H9 (cell line): ENCODE results near the gene SLC23A2. TPM values are rescaled to one million over a fixed set of nuclear protein-coding genes. Genes with fewer than 3 reads are reported as not detected.

Source experiments
- DNase-seq: peaks from one replicate; pipeline ENCODE4 v3.0.0-alpha.2; 2017
- H2AFZ ChIP-seq: one replicate; pipeline ENCODE4 v1.6.1; 2013; ENCODE audit warnings: mild to moderate bottlenecking, low read length, control low read depth, moderate library complexity
- H2AK5ac ChIP-seq: 2 replicates; pipeline ENCODE4 v1.6.1; 2013; ENCODE audit warnings: low read length, control low read depth, mixed read lengths; ENCODE audit not compliant: insufficient read length
- H2BK120ac ChIP-seq: one replicate; pipeline ENCODE4 v1.6.1; 2013; ENCODE audit warnings: low read depth, mild to moderate bottlenecking, low read length, control low read depth, inconsistent platforms; ENCODE audit not compliant: poor library complexity, severe bottlenecking
- H2BK12ac ChIP-seq: 2 replicates; pipeline ENCODE4 v1.6.1; 2013; ENCODE audit warnings: low read length, control low read depth, mixed read lengths, low read depth; ENCODE audit not compliant: insufficient read length
- H2BK15ac ChIP-seq: 2 replicates; pipeline ENCODE4 v1.6.1; 2013; ENCODE audit warnings: low read depth, low read length, control low read depth
- H2BK20ac ChIP-seq: one replicate; pipeline ENCODE4 v1.6.1; 2013; ENCODE audit warnings: low read depth, mild to moderate bottlenecking, low read length, control low read depth, inconsistent platforms; ENCODE audit not compliant: poor library complexity, severe bottlenecking
- H2BK5ac ChIP-seq: 2 replicates; pipeline ENCODE4 v1.6.1; 2013; ENCODE audit warnings: low read length, control low read depth, mixed read lengths; ENCODE audit not compliant: insufficient read length
- H3K14ac ChIP-seq: 2 replicates; pipeline ENCODE4 v1.6.1; 2013; ENCODE audit warnings: low read length, control low read depth; ENCODE audit not compliant: insufficient read depth
- H3K18ac ChIP-seq: 2 replicates; pipeline ENCODE4 v1.6.1; 2013; ENCODE audit warnings: low read depth, mild to moderate bottlenecking, mixed read lengths, low read length, control low read depth; ENCODE audit not compliant: insufficient read length
- H3K23ac ChIP-seq: 2 replicates; pipeline ENCODE4 v1.6.1; 2013; ENCODE audit warnings: low read length, control low read depth, mixed read lengths, low read depth; ENCODE audit not compliant: insufficient read length
- H3K23me2 ChIP-seq: 2 replicates; pipeline ENCODE4 v1.6.1; 2013; ENCODE audit warnings: low read depth, mild to moderate bottlenecking, mixed read lengths, low read length, control low read depth; ENCODE audit not compliant: insufficient read length, poor library complexity, severe bottlenecking
- H3K27ac ChIP-seq: 2 replicates; pipeline ENCODE4 v1.5.1; 2013; ENCODE audit warnings: low read length, control low read depth, mixed read lengths, low read depth; ENCODE audit not compliant: insufficient read length
- H3K27me3 ChIP-seq: 2 replicates; pipeline ENCODE4 v1.6.1; 2013; ENCODE audit warnings: low read length, control low read depth, inconsistent platforms; ENCODE audit not compliant: insufficient read depth
- H3K4ac ChIP-seq: 2 replicates; pipeline ENCODE4 v1.6.1; 2013; ENCODE audit warnings: low read depth, mild to moderate bottlenecking, control low read depth, inconsistent platforms, low read length, moderate library complexity
- H3K4me1 ChIP-seq: 2 replicates; pipeline ENCODE4 v1.6.1; 2013; ENCODE audit warnings: low read length, control low read depth, inconsistent platforms; ENCODE audit not compliant: insufficient read depth
- H3K4me2 ChIP-seq: 2 replicates; pipeline ENCODE4 v1.6.1; 2013; ENCODE audit warnings: low read length, control low read depth, mixed read lengths; ENCODE audit not compliant: insufficient read length, insufficient read depth
- H3K56ac ChIP-seq: 2 replicates; pipeline ENCODE4 v1.6.1; 2013; ENCODE audit warnings: low read depth, mild to moderate bottlenecking, mixed read lengths, low read length, control low read depth; ENCODE audit not compliant: insufficient read length
- H3K79me1 ChIP-seq: 2 replicates; pipeline ENCODE4 v1.6.1; 2013; ENCODE audit warnings: low read depth, mild to moderate bottlenecking, moderate library complexity, low read length, control low read depth, inconsistent platforms; ENCODE audit not compliant: insufficient read depth, poor library complexity, severe bottlenecking
- H3K79me2 ChIP-seq: 2 replicates; pipeline ENCODE4 v1.6.1; 2013; ENCODE audit warnings: low read length, control low read depth, inconsistent platforms; ENCODE audit not compliant: insufficient read depth
- H3K9ac ChIP-seq: 2 replicates; pipeline ENCODE4 v1.6.1; 2013; ENCODE audit warnings: low read length, control low read depth, mixed read lengths; ENCODE audit not compliant: insufficient read length; ENCODE audit errors: extremely low read depth
- H3K9me3 ChIP-seq: one replicate; pipeline ENCODE4 v1.6.1; 2013; ENCODE audit warnings: low read depth, low read length, inconsistent platforms; ENCODE audit not compliant: control insufficient read depth
- H3T11ph ChIP-seq: one replicate; pipeline ENCODE4 v1.6.1; 2013; ENCODE audit warnings: mild to moderate bottlenecking, low read length, control low read depth, inconsistent platforms
- H4K20me1 ChIP-seq: one replicate; pipeline ENCODE4 v1.6.1; 2013; ENCODE audit not compliant: control insufficient read depth, insufficient read length, insufficient read depth
- H4K5ac ChIP-seq: 2 replicates; pipeline ENCODE4 v1.6.1; 2013; ENCODE audit warnings: low read depth, mild to moderate bottlenecking, mixed read lengths, low read length, control low read depth; ENCODE audit not compliant: insufficient read length
- H4K8ac ChIP-seq: replicated peaks from 2 replicates; pipeline ENCODE4 v1.6.1; 2013; ENCODE audit warnings: low read length, control low read depth, mixed read lengths, low read depth; ENCODE audit not compliant: insufficient read length
- H4K91ac ChIP-seq: 2 replicates; pipeline ENCODE4 v1.6.1; 2013; ENCODE audit warnings: low read depth, mild to moderate bottlenecking, moderate library complexity, mixed read lengths, low read length, control low read depth; ENCODE audit not compliant: insufficient read length
- H3K27ac Mint-ChIP-seq, 3 experiments: 2 replicates in 2 of 3; 3 replicates in 1 of 3; pipeline ENCODE4 v1.8.0; 2020 to 2021; ENCODE audit warnings: mixed read lengths in 3 of 3, mild to moderate bottlenecking in 1 of 3, moderate library complexity in 1 of 3
- H3K27me3 Mint-ChIP-seq: 2 replicates; pipeline ENCODE4 v1.8.0; 2021; ENCODE audit warnings: low read depth, mild to moderate bottlenecking, moderate library complexity, mixed read lengths
- H3K36me3 Mint-ChIP-seq, 3 experiments: 2 replicates in 2 of 3; 3 replicates in 1 of 3; pipeline ENCODE4 v1.8.0; 2020 to 2021; ENCODE audit warnings: low read depth in 3 of 3, mixed read lengths in 3 of 3; ENCODE audit not compliant: insufficient read depth in 1 of 3
- H3K4me1 Mint-ChIP-seq, 2 experiments: 2 replicates each; pipeline ENCODE4 v1.8.0; 2020; ENCODE audit warnings: mixed read lengths in 2 of 2
- H3K4me3 Mint-ChIP-seq, 2 experiments: 2 replicates in 1 of 2; 3 replicates in 1 of 2; pipeline ENCODE4 v1.8.0; 2020 to 2021; ENCODE audit warnings: mild to moderate bottlenecking in 2 of 2, mixed read lengths in 2 of 2, moderate library complexity in 1 of 2
- H3K9me3 Mint-ChIP-seq, 2 experiments: 2 replicates in 1 of 2; 3 replicates in 1 of 2; pipeline ENCODE4 v1.8.0; 2020; ENCODE audit warnings: mild to moderate bottlenecking in 2 of 2, mixed read lengths in 2 of 2, moderate library complexity in 1 of 2
- WGBS: extraction: QIAGEN DNeasy Blood & Tissue Kit; methylation state at CpG from one replicate; pipeline ENCODE4 v1.1.7; 2013; ENCODE audit warnings: missing lambda C conversion rate, low lambda C conversion rate, mixed read lengths; ENCODE audit not compliant: insufficient read length; ENCODE audit errors: extremely low coverage; 5-methylcytosine and 5-hydroxymethylcytosine counted together
- total RNA-seq: library from RNA; stranded (reverse); gene quantifications from 2 replicates; pipeline ENCODE4 v1.2.1, GENCODE V29; 2021
- TF ChIP-seq, protein P1 (sequence below): fragments of 200-600 bp; sonication (generic); conservative IDR thresholded peaks from 3 replicates; pipeline ENCODE4 v1.8.0; 2021; ENCODE audit warnings: antibody characterized with exemption, mild to moderate bottlenecking

The SLC23A2 gene
- total RNA-seq, 1 experiment from 2014 or later = 16.5 TPM

DNA sequence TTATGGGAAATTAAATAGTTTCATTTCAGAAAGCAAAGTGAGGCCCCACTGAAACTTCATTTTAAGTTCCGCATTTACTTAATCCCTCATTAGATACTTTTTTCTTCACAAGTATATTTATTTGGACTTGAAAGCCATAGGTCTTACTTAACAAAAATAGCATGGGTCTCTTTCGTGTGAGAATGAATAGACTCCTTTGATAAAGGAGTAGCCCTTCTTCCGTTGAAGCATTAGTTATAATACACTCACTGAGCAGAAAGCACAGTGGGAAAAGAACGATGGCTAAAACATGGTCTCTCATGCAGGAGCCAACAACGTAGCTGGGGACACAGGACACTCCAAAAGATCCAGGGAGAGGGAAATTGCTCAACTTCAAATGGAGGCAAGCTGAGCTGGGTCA lies 130.4 kb downstream of the SLC23A2 start:
- H3K4me1 Mint-ChIP-seq = peaks cover 0 to 2% of the 10 kb centered on the region in 2 experiments; a peak in 1 of 4 replicates
- Histone ChIP-seq H2BK20ac (no peak overlapping the region), H2BK12ac (no peak overlapping the region), H2BK15ac (no peak overlapping the region), H3K27ac (no peak overlapping the region), H2AFZ (no peak overlapping the region), H3K4me1 (no peaks in the 10 kb centered on the region), H4K5ac (no peak overlapping the region), H3K9me3 (no peaks in the 10 kb centered on the region), H3K23ac (no peak overlapping the region), H3K79me1 (no peaks in the 10 kb centered on the region), H3K4me2 (no peak overlapping the region), H3K23me2 (no peaks in the 10 kb centered on the region), H4K20me1 (no peaks in the 10 kb centered on the region), H2BK120ac (no peak overlapping the region), H4K8ac (no peak overlapping the region), H3K18ac (no peak overlapping the region), H3K27me3 (no peaks in the 10 kb centered on the region), H3K4ac (no peak overlapping the region), H3K14ac (no peak overlapping the region), H3K79me2 (no peaks in the 10 kb centered on the region), H3K56ac (no peak overlapping the region), H2AK5ac (no peak overlapping the region), H3T11ph (no peak overlapping the region), H3K9ac (no peak overlapping the region), H2BK5ac (no peak overlapping the region), H4K91ac (no peak overlapping the region)
- peak overlapping the region in 1 of 3 experiments; percentile 40; a peak in 2 of 7 replicates for H3K27ac Mint-ChIP-seq
- no peaks in the 10 kb centered on the region for H3K9me3 Mint-ChIP-seq
- no peaks in the 10 kb centered on the region for H3K27me3 Mint-ChIP-seq
- H3K4me3 Mint-ChIP-seq = no peak overlapping the region
- H3K36me3 Mint-ChIP-seq = peaks cover 2 to 20% (median 19%) of the 10 kb centered on the region in 3 experiments; a peak in 5 of 7 replicates
- no peak for DNase-seq
- no CpG with 5 or more reads among the region's 5 CpGs for WGBS
- TF ChIP-seq, protein P1, sequence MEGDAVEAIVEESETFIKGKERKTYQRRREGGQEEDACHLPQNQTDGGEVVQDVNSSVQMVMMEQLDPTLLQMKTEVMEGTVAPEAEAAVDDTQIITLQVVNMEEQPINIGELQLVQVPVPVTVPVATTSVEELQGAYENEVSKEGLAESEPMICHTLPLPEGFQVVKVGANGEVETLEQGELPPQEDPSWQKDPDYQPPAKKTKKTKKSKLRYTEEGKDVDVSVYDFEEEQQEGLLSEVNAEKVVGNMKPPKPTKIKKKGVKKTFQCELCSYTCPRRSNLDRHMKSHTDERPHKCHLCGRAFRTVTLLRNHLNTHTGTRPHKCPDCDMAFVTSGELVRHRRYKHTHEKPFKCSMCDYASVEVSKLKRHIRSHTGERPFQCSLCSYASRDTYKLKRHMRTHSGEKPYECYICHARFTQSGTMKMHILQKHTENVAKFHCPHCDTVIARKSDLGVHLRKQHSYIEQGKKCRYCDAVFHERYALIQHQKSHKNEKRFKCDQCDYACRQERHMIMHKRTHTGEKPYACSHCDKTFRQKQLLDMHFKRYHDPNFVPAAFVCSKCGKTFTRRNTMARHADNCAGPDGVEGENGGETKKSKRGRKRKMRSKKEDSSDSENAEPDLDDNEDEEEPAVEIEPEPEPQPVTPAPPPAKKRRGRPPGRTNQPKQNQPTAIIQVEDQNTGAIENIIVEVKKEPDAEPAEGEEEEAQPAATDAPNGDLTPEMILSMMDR = no peak
